GM21825 (cell line): ENCODE measurements around the gene STAU1.
"Not testable (repeated sequence)": the region's sequence is repeated elsewhere in the genome, so short reads cannot be mapped to it uniquely, and the experiment has no call there.

Source experiments
- ATAC-seq: cut with Tn5 transposase; IDR thresholded peaks from one replicate; pipeline ENCODE4 v1.9.1; 2021; ENCODE audit warnings: mild to moderate bottlenecking, moderate library complexity; ENCODE audit not compliant: unreplicated experiment

The STAU1 gene

DNA sequence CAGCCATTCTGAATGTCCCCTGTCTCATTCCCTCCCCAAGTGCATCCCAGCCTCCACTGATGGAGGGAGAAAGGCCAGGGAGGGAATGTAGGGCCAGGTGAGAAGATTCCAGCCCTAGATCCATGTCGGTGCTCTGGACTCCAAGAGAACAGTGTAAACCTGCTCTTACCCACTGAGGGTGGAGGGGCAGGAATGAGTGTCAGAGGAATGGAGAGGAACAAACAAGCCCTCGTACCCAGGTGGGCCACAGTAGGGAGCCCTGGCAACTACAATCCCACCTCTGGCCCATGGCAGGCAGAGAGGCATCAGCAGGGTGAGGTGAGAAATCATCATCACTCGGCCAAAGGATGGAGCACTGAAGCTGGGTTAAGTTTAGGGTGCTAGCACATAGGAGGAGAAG, 54.6 kb downstream of the STAU1 start:
- no peak for ATAC-seq

GRCh38 chr20:49132995-49133478, 55.1 kb downstream of the STAU1 start:
- no peak for ATAC-seq

DNA sequence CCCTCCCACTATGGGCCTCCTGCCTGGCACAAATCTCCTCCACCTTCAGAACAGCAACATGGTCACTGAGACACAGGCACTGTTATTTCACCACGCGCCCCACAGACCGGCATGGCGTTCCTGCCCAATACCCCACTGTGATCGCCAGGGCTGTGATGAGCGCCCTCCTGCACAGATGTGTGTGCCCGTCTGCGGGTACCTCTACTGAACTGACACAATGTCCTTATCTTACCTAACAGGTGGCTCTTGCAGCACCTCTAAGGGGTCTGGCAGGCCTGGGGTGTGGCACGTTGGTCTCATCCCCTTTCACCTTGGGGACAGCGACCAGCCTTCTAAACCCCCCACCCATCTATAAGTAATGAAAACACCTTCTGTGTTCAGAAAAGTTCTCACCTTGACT, 64.2 kb downstream of the STAU1 start:
- ATAC-seq, result no peak

GRCh38 chr20:49122920-49123319, 65.2 kb downstream of the STAU1 start:
- no peak for ATAC-seq

DNA sequence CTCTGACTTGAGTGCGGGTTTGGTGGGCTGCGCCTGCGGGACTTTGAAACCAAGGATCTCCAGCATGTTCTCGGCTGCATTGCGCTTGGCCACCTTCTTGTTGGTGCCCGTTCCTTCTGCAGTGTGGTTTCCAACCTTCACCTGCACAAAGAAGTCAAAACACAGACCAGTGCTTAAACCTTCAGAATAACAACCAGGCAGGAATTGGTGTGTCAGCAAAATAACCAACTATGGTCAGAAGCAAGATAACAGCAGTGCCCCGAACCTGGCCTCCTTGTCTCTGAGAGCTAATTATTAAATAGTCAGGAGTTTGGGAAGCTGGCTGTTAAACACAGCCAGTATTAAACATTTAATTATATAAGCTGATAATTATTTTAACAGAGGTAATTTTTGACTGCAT, 68.1 kb downstream of the STAU1 start:
- ATAC-seq, result no peak

DNA sequence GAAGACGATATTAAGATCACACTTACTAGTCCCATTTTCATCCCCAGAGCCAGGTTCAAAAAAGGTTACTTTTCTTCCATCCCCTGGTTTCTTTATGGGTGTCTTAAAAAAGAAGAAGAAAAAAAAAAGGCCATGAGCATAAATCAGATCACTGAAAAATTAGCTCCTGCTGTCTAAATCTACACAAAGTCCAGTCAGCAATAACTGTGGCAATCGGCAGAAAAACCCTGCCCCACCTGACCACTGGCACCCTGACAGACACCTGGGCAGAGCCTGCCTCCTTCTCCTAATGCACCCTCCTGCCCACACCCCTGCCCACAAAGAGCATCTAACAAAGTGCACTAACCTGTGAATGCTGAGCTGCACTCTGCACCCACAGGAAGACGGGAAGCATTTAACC, 69.8 kb downstream of the STAU1 start:
- ATAC-seq, result no peak

DNA sequence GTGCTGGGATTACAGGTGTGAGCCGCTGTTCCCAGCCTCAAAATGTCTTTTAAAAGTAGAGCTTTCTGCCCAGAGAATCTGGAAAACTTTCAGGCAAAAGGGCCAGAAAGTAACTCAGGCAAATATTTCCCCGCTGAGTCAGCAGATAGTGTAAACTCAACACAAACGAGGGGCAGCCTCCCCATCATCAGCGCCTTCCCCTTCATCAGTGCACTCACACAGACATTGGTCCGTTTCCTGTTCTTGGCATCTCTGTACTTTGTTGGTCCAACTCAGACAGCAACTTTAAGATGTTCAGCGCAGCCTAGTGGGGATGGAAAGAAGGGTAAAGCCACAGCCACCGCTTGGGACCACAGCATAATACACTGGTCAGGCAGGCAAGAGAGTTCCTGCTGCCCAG, 72.6 kb downstream of the STAU1 start:
- no peak for ATAC-seq

GRCh38 chr20:49112596-49113274, 75.4 kb downstream of the STAU1 start:
- no peak for ATAC-seq

DNA sequence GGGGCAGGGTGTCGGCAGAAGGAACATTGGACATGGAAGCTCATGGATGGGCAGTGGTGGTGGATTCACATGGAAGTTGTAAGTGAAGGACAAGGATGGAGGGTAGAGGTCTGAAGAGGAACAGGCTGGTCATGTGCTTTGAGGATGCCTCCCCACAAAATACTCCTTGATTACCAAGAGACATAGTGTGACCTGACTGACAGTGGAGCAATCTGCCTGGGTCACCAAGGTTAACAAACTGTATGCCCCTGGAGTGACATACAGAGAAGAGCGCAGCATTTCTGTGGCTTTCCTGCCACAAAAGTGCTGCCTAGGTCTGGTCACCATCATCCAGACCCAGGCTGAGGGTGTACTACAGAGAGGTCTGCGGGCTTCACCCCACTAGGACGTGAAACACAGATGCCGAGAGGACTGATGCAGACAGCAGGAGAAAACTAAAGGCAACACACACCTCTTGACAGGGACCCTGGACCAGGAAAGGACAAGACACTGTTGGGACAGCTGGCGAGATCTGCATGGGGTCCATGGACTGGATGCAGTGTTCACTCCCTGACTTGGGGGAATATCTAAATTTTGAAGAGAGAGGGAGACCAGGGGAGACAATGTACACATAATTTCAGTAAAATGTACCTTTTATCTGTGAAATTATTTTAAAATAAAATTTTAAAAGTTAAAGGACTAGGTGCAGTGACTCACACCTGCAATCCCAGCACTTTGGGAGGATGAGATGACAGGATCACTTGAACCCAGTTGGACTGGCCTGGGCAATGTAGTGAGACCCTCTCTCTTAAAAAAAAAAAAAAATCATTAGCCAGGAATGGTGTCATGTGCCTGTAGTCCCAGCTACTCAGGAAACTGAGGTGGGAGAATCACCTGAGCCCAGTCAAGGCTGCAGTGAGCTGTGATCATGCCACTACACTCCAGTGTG, 77.1 kb downstream of the STAU1 start:
- no peak for ATAC-seq

GRCh38 chr20:49106328-49106727, 81.8 kb downstream of the STAU1 start:
- no peak for ATAC-seq

DNA sequence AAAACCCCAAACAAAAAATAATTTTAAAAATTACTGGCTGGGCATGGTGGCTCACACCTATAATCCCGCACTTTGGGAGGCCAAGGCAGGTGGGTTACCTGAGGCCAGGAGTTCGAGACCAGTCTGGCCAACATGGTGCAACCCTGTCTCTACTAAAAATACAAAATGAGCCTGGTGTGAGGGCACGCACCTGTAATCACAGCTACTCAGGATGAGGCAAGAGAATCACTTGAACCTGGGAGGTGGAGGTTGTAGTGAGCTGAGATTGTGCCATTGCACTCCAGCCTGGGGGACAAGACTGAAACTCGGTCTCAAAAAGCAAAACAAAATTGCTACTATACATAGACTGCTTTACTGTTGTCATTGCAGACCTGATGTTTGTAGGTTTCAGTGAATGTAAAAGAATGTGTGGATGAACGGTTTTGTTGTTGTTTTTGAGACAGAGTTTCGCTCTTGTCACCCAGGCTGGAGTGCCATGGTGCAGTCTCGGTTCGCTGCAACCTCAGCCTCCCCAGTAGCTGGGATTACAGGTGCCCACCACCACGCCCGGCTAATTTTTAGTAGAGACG, 83.1 kb downstream of the STAU1 start:
- ATAC-seq, result not testable (repeated sequence)

DNA sequence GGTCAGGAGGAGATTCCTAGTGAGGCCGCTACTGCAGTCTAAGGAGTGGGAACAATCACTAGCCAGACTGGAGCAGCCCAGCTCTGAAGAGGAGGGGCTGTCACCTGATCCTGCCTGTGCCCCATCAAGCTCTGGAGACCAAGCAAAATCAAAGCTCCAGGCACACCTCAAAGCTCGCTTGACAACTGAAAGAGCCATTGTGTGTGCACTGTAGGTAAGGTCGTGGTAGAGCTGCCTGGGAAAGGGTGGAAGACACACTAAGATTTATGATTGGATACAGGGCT, 83.8 kb downstream of the STAU1 start:
- ATAC-seq, result no peak

DNA sequence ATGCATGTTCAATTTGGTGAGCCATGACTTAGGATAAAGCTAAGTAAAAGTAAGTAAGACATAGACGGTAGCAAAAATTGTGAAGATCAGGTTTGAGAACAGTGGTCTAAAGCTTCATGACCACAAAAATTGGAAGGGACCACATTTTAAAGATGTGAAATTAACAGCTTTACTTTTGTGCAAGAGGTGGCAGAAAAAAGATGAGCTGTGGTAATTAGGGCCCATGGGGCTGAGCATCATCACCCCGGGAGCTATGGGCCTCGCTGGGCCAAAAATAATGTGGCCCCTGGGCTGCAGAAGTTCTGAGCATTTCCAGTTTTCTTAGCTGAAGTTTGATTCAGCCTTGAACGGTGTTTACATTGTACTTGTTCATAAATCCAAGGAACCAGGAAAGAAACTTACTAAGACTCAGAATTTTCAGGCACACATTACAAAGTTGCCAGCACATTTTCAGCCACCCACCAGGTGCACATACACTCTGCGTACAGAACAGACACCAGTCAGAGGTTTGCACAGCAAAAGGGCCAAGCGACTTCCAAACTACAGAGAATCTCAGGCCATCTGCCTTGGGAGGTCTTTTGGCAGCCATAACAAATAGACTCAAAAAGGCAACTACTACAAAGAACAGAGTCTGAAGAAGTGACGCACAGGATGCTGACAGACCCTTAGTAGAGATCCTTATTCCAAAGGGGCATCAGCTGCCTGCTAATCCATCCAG, 84.3 kb downstream of the STAU1 start:
- no peak for ATAC-seq

DNA sequence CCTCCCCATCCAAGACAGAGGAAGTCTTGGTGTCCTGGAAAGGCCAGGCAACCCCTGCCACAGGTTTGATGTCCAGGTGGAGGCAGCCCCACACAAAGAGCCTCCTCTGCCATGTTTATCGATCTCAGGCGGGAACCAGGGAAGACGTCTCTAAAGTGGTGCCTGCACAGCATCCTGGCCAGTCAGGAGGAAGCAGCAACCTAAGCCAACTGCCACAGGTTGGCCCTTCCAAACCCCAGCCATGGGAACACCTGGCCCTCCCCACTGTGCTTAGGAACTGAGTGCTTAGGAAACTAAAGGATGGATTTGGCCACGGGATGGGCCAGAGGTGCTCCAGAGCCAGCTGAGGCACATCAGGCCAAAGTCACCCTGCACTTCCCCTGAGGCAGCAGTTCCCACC, 85.1 kb downstream of the STAU1 start:
- ATAC-seq, result no peak

GRCh38 chr20:49100972-49101371, 87.2 kb downstream of the STAU1 start:
- no peak for ATAC-seq

GRCh38 chr20:49100292-49100691, 87.8 kb downstream of the STAU1 start:
- not testable (repeated sequence) for ATAC-seq

GRCh38 chr20:49099011-49099410, 89.1 kb downstream of the STAU1 start:
- no peak for ATAC-seq

GRCh38 chr20:49098136-49098535, 90.0 kb downstream of the STAU1 start:
- ATAC-seq, result no peak

DNA sequence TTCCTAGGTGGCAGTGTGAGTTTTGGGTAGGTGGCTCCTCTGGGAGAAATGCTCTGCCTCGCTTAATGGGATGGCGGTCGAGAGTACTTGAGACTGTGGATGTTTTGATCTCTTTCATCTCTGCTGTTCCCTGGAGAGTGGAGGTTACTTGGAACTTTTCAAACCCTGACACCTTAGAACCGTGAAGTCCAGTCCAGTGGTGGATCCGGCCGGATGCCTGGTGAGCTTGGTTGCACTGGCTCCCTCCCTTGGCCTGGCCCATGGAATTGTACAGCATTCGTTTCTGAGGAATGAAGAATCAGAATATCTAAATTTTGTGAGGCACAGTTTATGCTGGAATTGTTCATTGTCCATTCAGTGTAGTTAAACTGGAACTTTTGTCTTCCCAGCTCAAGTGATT, 91.0 kb downstream of the STAU1 start:
- no peak for ATAC-seq

- ATAC-seq, result no peak
Observed at GRCh38 chr20:49096203-49096730, 91.9 kb downstream of the STAU1 start.

DNA sequence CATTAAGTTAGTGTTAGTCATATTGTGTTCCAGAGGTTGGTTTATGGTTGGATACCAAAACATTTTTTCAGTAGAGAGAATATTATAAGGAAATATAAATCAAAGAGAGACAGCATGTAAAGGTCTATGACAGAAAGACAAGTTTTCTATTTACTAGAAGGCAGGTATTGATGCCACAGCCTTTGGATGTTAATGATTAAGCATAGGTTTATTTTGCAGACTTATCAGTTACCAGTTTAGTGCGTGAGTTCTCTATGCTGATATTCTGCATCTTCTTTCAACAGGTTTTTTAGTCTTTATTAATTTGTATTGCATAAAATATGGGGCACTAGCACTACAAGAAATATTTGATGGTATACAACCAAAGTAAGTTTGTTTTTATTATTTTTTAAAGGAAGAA, 96.4 kb downstream of the STAU1 start:
- ATAC-seq, result no peak
